ENCODE data around the gene PTPRG.

DNA sequence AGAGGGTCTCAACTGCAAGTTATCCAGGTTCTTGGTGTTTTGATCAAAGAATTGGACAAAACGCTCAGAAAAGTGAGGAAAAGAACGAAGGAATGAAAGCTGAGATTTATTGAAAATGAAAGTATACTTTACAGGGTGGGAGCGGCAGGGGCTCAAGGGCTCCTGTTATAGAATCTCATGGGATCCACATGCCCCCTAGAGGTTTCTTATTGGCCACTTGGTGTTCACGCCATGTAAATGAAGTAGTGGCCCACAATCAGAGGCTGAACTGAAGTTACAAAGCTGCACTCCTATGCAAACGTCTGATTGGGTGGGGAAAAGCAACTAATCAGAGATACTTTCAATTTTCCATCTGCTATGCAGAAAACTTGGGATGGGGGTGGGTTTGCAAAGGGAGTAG, 216.7 kb downstream of the PTPRG start:
- TF ChIP-seq EZH2 (IDR thresholded peaks at IDR 0.05; ENCODE audit: low read length) = no peak
- TF ChIP-seq, protein P1, sequence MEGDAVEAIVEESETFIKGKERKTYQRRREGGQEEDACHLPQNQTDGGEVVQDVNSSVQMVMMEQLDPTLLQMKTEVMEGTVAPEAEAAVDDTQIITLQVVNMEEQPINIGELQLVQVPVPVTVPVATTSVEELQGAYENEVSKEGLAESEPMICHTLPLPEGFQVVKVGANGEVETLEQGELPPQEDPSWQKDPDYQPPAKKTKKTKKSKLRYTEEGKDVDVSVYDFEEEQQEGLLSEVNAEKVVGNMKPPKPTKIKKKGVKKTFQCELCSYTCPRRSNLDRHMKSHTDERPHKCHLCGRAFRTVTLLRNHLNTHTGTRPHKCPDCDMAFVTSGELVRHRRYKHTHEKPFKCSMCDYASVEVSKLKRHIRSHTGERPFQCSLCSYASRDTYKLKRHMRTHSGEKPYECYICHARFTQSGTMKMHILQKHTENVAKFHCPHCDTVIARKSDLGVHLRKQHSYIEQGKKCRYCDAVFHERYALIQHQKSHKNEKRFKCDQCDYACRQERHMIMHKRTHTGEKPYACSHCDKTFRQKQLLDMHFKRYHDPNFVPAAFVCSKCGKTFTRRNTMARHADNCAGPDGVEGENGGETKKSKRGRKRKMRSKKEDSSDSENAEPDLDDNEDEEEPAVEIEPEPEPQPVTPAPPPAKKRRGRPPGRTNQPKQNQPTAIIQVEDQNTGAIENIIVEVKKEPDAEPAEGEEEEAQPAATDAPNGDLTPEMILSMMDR (optimal IDR thresholded peaks at IDR 0.05 in 1 of 3, IDR thresholded peaks at IDR 0.05 in 1 of 3, conservative IDR thresholded peaks at IDR 0.05 in 1 of 3; ENCODE audit: extremely low read depth in 1 of 3, insufficient read depth in 2 of 3, low read length in 3 of 3) = no peak

Measured in keratinocyte (primary cell).